ENCODE measurements around the gene BCL11A.
A peak's percentile ranks its signal among the peaks of the same experiment; 100 is the strongest.

BCL11A gene

DNA sequence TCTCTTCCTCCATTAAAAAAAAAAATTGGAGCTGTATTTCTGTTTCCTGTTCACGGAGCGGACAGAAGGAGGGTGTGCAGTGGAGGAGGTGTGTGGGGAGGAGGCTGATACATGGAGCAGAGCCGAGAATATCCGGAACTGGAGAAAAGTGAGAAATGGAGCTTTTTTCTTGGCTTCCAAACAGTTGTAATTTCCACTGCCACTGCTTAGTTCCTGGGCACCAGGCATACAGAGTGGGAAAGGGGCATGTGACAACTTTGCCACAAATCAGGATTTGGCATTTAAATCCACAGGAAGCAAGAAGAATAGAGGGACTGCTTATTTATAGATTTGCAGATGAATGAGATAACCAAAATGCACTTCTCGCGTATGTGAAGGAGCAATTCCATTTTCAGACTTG lies 71.2 kb downstream of the BCL11A start:
- no peak for DNase-seq

DNA sequence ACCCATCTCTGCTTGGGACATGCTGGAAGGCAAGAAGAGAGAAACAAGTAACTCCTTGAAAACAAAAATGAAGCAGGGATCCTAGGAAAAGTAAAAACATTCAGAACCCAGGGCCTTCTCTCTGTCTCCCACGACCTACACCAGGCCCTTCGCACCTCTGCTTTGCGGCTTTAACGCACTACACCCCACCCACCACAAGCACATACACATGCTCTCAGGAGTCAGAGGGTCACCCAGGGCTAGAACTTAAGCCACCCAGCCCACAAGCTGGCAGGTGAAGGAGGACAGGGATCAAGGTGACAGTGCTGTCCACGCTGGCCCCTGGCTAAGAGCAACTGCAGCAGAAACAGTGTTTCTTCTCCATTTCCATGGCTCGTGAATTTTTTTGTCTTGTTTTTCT lies 72.2 kb downstream of the BCL11A start:
- no peak for DNase-seq

DNA sequence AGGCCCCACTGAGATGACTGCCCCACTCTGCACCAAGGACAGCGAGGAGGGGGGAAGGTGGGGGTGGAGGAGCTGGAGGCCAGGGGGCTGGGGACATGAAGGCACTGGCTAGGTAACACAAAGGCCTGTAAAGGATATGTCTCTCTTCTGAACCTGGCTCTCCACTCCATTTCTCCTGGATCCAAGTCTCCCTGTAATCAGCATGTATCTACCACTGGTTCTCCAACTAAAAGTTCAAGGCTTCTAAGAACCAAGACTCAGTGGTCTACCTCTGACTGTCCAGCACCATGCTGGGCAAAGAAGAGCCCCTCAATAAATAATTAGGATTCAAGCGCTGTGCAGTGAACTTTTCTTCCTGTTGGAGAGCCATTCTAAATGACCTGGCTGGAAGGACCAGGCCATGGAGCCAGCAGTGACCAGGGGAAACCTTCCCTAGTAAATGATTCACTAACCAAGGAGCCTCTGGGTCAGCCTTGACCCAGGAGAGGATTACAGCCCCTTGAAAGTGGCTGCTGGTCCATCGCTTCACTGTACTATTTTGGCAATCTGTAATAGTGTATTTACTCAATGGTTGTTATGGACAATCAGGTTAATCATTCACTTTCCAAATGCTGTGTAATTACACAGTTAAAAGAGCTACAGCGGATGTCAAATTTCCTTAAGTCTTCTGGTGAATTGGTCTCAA lies 73.2 kb downstream of the BCL11A start:
- no peak for DNase-seq

DNA sequence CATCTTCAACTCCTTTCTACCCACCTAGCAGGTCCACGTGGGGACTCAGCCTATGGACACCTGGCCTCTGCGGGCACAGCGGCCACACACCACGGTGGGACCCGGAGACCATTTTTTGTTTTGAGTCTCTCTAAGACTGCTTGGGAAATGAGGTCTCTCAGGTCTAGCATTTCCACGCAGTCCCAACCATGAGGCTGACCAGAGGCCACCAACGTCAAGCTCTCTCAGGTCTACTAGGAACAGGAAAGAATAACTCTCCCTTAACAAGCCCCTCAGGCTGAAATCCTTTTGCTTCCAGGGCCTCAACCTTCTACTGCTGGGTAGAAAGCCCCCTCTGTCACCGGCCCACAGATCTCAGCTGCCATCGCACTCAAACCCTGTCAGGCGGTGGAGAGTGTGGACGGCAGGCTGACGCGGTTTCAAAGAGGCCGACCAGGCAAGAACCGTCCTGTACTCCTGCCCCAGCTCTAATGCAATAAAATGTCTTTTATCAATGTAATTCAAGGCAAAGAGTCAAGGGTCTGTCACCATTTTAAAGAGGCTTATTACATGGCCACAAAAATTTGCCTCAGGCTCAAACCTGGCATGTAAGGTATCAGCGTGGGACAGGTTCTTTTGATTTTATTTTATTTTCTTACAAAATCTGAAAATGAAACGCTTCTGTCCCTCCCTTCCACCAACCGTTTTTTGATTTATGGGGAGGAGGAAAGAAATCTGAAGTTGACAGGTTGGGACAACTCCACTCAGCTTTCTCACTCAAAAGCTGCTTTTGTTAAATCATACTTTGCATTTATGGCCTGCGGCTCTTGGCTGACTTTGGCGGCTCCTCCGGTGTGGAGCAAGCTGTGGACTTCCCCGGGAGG lies 74.0 kb downstream of the BCL11A start:
- no peak for DNase-seq

- no peak for DNase-seq
Measured at GRCh38 chr2:60478660-60479059, 74.8 kb downstream of the BCL11A start.

DNA sequence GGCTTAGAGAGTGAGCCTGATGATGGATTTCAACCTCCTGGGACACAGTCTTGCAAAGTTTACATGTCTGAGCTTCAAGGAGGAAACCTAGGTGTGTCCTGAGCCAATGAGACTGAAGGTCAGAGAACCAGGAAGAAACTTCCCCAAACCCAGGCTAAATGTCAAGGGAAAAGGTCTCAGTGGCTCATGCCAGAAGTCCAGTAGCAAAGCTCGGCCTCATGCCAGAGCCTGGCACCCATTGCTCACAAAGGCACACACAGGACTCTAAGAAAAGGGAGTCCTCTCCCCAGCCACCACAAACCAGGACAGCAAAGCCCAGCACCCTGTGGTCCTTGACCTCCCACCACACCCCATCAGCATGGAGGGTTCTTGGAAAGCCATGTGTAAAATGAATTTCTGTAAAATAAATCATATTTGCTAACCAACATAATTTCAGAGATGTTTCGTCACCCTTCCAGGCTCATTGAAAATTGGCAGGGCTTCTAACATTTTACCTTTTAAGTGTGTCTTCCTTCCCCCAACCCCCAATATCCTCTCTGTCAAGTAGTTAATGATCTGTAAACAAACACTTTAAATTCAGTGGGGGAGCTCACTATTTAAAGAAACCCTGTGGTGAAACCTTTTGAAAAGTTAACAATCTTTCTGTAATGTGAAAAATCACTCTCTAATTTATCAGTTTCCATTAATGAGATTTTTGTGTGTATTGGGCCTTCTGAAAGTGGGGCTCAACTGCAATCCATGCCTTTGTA lies 77.1 kb downstream of the BCL11A start:
- DNase-seq = peak in 2 of 3 experiments; percentile 37 to 77

- DNase-seq = no peak
Measured at GRCh38 chr2:60475123-60475830, 78.2 kb downstream of the BCL11A start.

GRCh38 chr2:60474301-60474700 lies 79.2 kb downstream of the BCL11A start:
- no peak for DNase-seq

DNA sequence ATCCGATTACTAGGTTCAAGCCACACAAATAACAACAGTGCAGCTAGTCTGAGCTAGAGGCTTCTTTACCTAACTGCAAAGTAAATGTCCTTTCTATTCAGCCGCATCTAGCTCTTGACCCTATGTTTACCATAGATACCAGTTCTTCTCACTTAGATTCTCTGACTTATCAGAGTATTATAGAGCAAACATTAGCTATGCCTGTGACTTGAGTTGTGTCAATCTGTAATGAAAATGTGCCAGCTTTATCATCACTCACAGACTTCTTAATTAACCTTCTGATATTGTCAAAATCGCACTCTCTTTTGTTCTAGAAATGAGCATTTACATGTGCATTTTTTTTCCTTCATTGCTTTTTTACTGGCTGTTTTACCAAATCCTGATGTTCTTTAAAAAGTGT lies 79.9 kb downstream of the BCL11A start:
- DNase-seq = no peak

GRCh38 chr2:60472663-60473289 lies 80.7 kb downstream of the BCL11A start:
- DNase-seq = no peak

DNA sequence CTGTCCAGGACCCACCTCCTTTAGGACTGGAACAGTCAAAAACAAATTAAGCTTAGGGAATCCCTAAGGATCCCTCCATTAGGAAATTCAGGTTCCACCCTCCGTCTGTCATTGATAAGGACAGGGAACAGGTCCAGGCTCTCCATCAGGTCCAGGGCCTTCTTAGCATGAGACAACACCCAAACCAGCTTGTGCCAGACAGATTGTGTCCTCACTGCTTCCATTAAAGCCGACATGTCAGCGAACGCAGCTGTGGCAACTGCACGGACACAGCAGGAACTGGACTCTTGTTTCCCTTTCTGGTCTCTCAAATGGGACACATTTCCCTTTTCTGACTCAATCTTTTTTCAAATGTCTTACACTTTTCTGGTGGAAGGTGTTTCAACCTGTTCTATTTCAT lies 81.4 kb downstream of the BCL11A start:
- DNase-seq = no peak

DNA sequence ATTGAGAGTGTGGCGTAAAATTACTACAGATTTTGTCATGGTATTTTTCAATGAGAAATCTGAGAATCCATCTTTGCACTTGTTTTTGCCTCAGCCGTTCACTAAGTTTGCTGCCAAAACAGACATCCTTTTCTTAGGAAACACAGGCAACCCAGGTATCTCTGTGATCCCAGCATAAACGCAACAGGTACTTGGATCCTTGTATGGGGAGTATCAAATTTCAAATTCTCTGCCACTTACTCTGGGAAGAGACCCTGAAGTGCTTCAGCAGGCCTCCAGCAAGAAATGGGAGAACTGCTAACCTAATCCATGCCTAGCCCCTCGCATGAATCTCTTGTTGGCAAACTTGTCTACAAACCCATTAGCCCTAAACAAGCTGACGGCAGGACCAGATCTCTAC lies 83.1 kb downstream of the BCL11A start:
- peak in 1 of 3 experiments; percentile 87 for DNase-seq

DNA sequence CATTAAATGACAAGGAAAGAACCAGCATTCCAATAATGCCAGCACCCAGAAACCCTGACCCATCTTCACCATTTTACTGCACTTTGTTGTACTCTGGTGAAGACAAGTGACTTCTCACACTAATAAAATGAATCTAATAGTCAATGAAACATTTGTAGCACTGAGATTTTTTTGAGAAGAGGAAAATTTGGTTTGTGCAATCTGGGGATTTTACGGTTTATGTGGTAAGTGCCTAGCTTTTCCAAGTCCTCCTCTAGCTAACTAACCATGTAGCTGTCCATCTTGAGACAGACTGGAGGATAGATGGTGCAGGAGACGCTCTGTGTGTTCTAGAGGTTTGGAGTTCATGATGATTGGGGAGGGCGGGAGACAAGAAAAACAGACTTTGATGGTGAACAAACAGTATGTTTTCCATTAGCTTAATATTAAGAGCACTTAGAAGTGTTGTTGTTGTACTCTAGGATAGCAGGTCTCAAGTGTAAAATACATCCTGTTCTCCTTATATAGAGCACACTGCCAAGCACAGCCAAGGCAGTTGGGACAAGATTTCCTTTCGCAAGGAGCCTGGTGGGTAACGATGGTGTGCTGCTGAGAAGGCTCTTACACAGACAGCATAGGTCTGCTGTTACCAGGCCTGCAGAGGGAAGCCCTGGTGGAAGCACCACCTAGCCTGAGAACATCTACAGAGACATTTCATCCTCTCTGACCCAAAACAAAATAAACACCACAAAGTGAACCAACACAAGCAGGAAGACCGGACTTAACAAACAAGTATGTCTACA lies 83.7 kb downstream of the BCL11A start:
- no peak for DNase-seq

DNA sequence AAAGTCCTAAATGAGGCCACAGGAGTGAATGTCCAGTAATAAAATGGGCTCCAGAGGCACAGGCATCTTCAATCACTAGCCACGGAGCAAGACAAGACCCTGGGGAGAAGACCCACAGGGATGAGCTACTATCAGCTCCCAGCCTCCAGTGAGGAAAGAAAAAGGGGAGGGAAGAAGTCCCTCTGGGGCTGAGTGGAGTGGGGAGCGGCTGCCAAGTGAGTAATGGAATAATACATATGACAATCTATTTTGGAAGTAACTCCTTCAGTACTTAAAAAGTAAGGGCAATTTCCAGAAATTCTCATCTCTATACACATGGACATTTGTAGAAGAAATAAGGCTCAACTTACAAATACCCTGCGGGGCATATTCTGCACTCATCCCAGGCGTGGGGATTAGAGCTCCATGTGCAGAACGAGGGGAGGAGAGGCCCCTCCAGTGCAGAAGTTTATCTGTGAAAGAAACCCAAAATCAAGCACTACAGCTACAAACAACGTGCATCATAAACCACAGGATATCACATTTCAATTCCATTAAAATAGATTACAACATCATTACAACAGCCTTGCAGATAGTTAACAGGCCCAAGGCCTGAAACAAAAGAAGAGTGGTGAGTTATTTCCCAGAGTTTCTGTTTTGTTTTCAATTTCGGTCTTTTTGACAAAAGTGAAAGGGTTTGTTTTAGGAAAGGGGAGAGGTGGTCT lies 84.9 kb downstream of the BCL11A start:
- no peak for DNase-seq

DNA sequence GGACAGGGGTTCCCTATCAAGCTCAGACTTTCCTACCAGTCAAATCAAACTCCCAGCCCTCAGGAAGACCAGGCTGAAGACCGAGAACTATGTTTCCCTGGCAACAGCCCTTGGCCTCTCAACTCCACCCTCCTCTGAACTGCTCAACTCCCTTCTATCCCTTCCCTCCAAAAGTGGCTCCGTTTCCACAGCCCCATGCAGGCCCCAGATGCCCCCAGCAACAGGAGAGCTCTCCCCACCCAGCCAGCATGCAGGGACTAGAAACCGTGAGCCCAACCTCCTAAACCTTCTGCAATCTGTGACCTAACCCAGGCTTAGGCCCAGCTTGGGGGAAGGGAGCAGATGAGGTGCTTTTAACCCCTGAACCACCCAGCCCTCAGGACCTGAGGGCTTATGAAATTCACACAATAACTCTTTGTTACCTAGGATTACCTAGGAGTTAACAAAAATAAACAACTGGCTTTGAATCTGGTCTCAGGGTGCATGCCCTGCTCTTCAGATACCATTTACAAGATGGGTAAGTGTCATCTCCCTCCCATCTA lies 87.2 kb downstream of the BCL11A start:
- no peak for DNase-seq

- DNase-seq = no peak
Measured at GRCh38 chr2:60465736-60466135, 87.7 kb downstream of the BCL11A start.

GRCh38 chr2:60463249-60463648 lies 90.2 kb downstream of the BCL11A start:
- DNase-seq = peak in 2 of 3 experiments; percentile 9 to 23

GRCh38 chr2:60461421-60462108 lies 91.9 kb downstream of the BCL11A start:
- no peak for DNase-seq

DNA sequence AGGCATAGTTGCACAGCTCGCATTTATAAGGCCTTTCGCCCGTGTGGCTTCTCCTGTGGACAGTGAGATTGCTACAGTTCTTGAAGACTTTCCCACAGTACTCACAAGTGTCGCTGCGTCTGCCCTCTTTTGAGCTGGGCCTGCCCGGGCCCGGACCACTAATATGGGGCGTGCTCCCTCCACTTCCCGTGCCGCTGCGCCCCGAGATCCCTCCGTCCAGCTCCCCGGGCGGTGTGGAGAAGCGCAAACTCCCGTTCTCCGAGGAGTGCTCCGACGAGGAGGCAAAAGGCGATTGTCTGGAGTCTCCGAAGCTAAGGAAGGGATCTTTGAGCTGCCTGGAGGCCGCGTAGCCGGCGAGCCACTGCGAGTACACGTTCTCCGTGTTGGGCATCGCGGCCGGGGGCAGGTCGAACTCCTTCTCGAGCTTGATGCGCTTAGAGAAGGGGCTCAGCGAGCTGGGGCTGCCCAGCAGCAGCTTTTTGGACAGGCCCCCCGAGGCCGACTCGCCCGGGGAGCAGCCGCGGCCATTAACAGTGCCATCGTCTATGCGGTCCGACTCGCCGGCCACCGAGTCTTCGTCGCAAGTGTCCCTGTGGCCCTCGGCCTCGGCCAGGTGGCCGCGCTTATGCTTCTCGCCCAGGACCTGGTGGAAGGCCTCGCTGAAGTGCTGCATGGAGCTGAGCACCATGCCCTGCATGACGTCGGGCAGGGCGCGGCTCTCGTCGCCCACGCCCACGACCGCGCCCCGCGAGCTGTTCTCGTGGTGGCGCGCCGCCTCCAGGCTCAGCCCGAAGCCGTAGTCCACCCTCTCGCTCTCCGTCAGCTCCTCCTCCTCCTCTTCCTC lies 92.7 kb downstream of the BCL11A start:
- DNase-seq = no peak
